Small intestine (tissue), 7 donors: ENCODE measurements around the gene COLQ. TPM values are rescaled to one million over a fixed set of nuclear protein-coding genes. Genes with fewer than 3 reads are reported as not detected.
A peak's percentile ranks its signal among the peaks of the same experiment; 100 is the strongest.
"Not testable (repeated sequence)": the region's sequence is repeated elsewhere in the genome, so short reads cannot be mapped to it uniquely, and the experiment has no call there.

Source experiments
- DNase-seq, 2 donors: peaks; one replicate each; pipeline versions ENCODE4 v3.0.0 to v3.0.0-alpha.2; 2013
- FAIRE-seq: peaks from 2 replicates; lab custom pipeline; 2012; peaks lifted over from hg19 to GRCh38; lab: Jason Lieb, UNC
- H3K27ac ChIP-seq, 3 donors: one replicate each; pipeline ENCODE4 v1.5.1; 2013; ENCODE audit warnings: low read length in 2 of 3, mild to moderate bottlenecking in 2 of 3, control low read depth in 1 of 3, inconsistent platforms in 1 of 3, low read depth in 1 of 3, moderate library complexity in 1 of 3
- H3K27me3 ChIP-seq, 3 donors: one replicate each; pipeline ENCODE4 v1.6.1; 2013; ENCODE audit warnings: low read length in 3 of 3, inconsistent platforms in 1 of 3; ENCODE audit not compliant: control insufficient read depth in 3 of 3, insufficient read depth in 3 of 3
- H3K36me3 ChIP-seq, 3 donors: one replicate each; pipeline ENCODE4 v1.6.1; 2013; ENCODE audit warnings: low read length in 3 of 3, inconsistent platforms in 1 of 3, low read depth in 1 of 3, mild to moderate bottlenecking in 1 of 3, moderate library complexity in 1 of 3; ENCODE audit not compliant: control insufficient read depth in 3 of 3, insufficient read depth in 2 of 3
- H3K4me1 ChIP-seq, 3 donors: one replicate each; pipeline ENCODE4 v1.6.1; 2013; ENCODE audit warnings: low read length in 2 of 3, inconsistent platforms in 1 of 3, low read depth in 1 of 3, mild to moderate bottlenecking in 1 of 3, moderate library complexity in 1 of 3; ENCODE audit not compliant: control insufficient read depth in 3 of 3, insufficient read depth in 2 of 3
- H3K4me3 ChIP-seq, 3 donors: one replicate each; pipeline ENCODE4 v1.5.1; 2013; ENCODE audit warnings: low read length in 3 of 3, control low read depth in 1 of 3, inconsistent platforms in 1 of 3, low read depth in 1 of 3, mild to moderate bottlenecking in 1 of 3, moderate library complexity in 1 of 3
- H3K9me3 ChIP-seq, 2 donors: one replicate each; pipeline ENCODE4 v1.6.1; 2013; ENCODE audit warnings: low read depth in 1 of 2, low read length in 1 of 2; ENCODE audit not compliant: control insufficient read depth in 2 of 2, insufficient read depth in 1 of 2
- WGBS, 3 donors: extraction: QIAGEN DNeasy Blood & Tissue Kit; methylation state at CpG; one replicate each; pipeline ENCODE4 v1.1.7; 2013; 5-methylcytosine and 5-hydroxymethylcytosine counted together
- polyA plus RNA-seq, 4 donors: library from polyadenylated mRNA; stranded (reverse) in 3 of 4; unstranded in 1 of 4; fragments of 200-250 nt in 3 of 4; fragments of 120-200 nt in 1 of 4; gene quantifications; one replicate each; pipeline versions ENCODE4 v1.2.1 to v1.2.3, GENCODE V29; 2013
- donor health status: healthy with polysubstance abuse.
- donor health status: control.
- donor health status: control.
- donor health status: Bipolar disorder and iron deficiency.
- donor health status: healthy.

The COLQ gene
- polyA plus RNA-seq, 4 donors, result 0.81 to 3.6 (median 2.0) TPM

- Histone ChIP-seq H3K4me1 (no peaks in the 10 kb centered on the region), H3K4me3 (no peak overlapping the region), H3K27ac (no peak overlapping the region), H3K9me3 (no peaks in the 10 kb centered on the region), H3K36me3 (no peaks in the 10 kb centered on the region), H3K27me3 (no peaks in the 10 kb centered on the region)
- DNase-seq (no peak), FAIRE-seq (no peak)
- 83 to 88% (median 86%) methylated on average over 11 of the region's 11 CpGs for WGBS, 3 donors
Observed at GRCh38 chr3:15467227-15468181, 54.0 kb downstream of the COLQ start.

- FAIRE-seq (no peak), DNase-seq (no peak)
- Histone ChIP-seq H3K36me3 (no peaks in the 10 kb centered on the region), H3K27ac (no peak overlapping the region), H3K4me1 (no peaks in the 10 kb centered on the region), H3K9me3 (no peaks in the 10 kb centered on the region), H3K4me3 (no peak overlapping the region), H3K27me3 (no peaks in the 10 kb centered on the region)
- 93 to 94% (median 94%) methylated on average over 6 of the region's 6 CpGs for WGBS, 3 donors
Observed at GRCh38 chr3:15465876-15466585, 55.5 kb downstream of the COLQ start.

- 80 to 91% (median 87%) methylated on average over 5 of the region's 5 CpGs for WGBS, 3 donors
- Histone ChIP-seq H3K27ac (no peak overlapping the region), H3K9me3 (peaks cover 0 to 3% of the 10 kb centered on the region in 2 donors), H3K36me3 (no peaks in the 10 kb centered on the region), H3K27me3 (no peaks in the 10 kb centered on the region), H3K4me3 (no peak overlapping the region), H3K4me1 (no peaks in the 10 kb centered on the region)
- no peak for DNase-seq
- FAIRE-seq, result no peak
Observed at GRCh38 chr3:15462451-15462850, 59.1 kb downstream of the COLQ start.

- H3K27ac ChIP-seq, result no peak overlapping the region
- no peaks in the 10 kb centered on the region for H3K4me1 ChIP-seq
- peaks cover 0 to 3% (median 0%) of the 10 kb centered on the region in 3 donors for H3K36me3 ChIP-seq
- no peak for DNase-seq
- H3K9me3 ChIP-seq, result peaks cover 0 to 3% of the 10 kb centered on the region in 2 donors
- no peak overlapping the region for H3K4me3 ChIP-seq
- WGBS, 3 donors, result 46 to 62% (median 50%) methylated on average over 4 of the region's 4 CpGs
- no peaks in the 10 kb centered on the region for H3K27me3 ChIP-seq
- no peak for FAIRE-seq
Observed at GRCh38 chr3:15460891-15461531, 60.5 kb downstream of the COLQ start.

- no peak overlapping the region for H3K4me3 ChIP-seq
- no peak overlapping the region for H3K27ac ChIP-seq
- H3K27me3 ChIP-seq, result no peaks in the 10 kb centered on the region
- DNase-seq (peak in 1 of 2 donors; percentile 45), FAIRE-seq (no peak)
- peaks cover 0 to 3% of the 10 kb centered on the region in 2 donors for H3K9me3 ChIP-seq
- H3K4me1 ChIP-seq, result no peaks in the 10 kb centered on the region
- 83 to 86% (median 84%) methylated on average over 7 of the region's 7 CpGs for WGBS, 3 donors
- H3K36me3 ChIP-seq, result peaks cover 0 to 12% (median 0%) of the 10 kb centered on the region in 3 donors
Observed at GRCh38 chr3:15458212-15458780, 63.2 kb downstream of the COLQ start.

GRCh38 chr3:15456915-15457314 is 64.6 kb downstream of the COLQ start:
- not testable (repeated sequence) for H3K4me1 ChIP-seq, H3K27ac ChIP-seq, H3K27me3 ChIP-seq, FAIRE-seq, DNase-seq, H3K9me3 ChIP-seq, H3K4me3 ChIP-seq
- 92 to 94% (median 92%) methylated on average over 10 of the region's 10 CpGs for WGBS, 3 donors
- H3K36me3 ChIP-seq, result peaks cover 0 to 17% (median 0%) of the 10 kb centered on the region in 3 donors

- Histone ChIP-seq H3K9me3 (peaks cover 0 to 3% of the 10 kb centered on the region in 2 donors), H3K27ac (no peak overlapping the region), H3K36me3 (peaks cover 0 to 17% (median 0%) of the 10 kb centered on the region in 3 donors), H3K4me1 (no peaks in the 10 kb centered on the region), H3K27me3 (no peaks in the 10 kb centered on the region), H3K4me3 (no peak overlapping the region)
- DNase-seq (no peak), FAIRE-seq (no peak)
- WGBS, 3 donors, result 92 to 96% (median 95%) methylated on average over 2 of the region's 2 CpGs
Observed at GRCh38 chr3:15456321-15456720, 65.2 kb downstream of the COLQ start.

GRCh38 chr3:15455756-15456155 is 65.8 kb downstream of the COLQ start:
- DNase-seq (no peak), FAIRE-seq (no peak)
- WGBS, 3 donors, result 93 to 95% (median 94%) methylated on average over 7 of the region's 7 CpGs

More at GRCh38 chr3:15455756-15456155, 65.8 kb downstream of the COLQ start:
- no peak overlapping the region for H3K27ac ChIP-seq
- H3K4me1 ChIP-seq, result no peaks in the 10 kb centered on the region
- peaks cover 0 to 22% (median 0%) of the 10 kb centered on the region in 3 donors for H3K36me3 ChIP-seq
- H3K9me3 ChIP-seq, result peaks cover 0 to 3% of the 10 kb centered on the region in 2 donors
- no peaks in the 10 kb centered on the region for H3K27me3 ChIP-seq
- H3K4me3 ChIP-seq, result no peak overlapping the region
